ENCODE results near the gene ITPA.
"Not testable (repeated sequence)": the region's sequence is repeated elsewhere in the genome, so short reads cannot be mapped to it uniquely, and the experiment has no call there.

Gene ITPA

GRCh38 chr20:3173610-3174441 lies 35.5 kb upstream of the ITPA start:
- in situ Hi-C loops (cut with HindIII; ENCODE audit: low sequenced_read_pairs), result no loop called here
- peak; percentile 24 for TF ChIP-seq CTCF (IDR thresholded peaks at IDR 0.05; ENCODE audit: low read depth, low read length, missing control alignments)
- peak overlapping the region; percentile 90 for H3K4me3 ChIP-seq (ENCODE audit: low read depth, low read length)
- DNase-seq (ENCODE audit: low read depth), result peak; percentile 29

GRCh38 chr20:3174442-3175261 lies 34.6 kb upstream of the ITPA start:
- no peak for TF ChIP-seq CTCF (IDR thresholded peaks at IDR 0.05; ENCODE audit: low read depth, low read length, missing control alignments)
- peak overlapping the region; percentile 90 for H3K4me3 ChIP-seq (ENCODE audit: low read depth, low read length)
- in situ Hi-C loops (cut with HindIII; ENCODE audit: low sequenced_read_pairs), result no loop called here
- DNase-seq (ENCODE audit: low read depth), result no peak

GRCh38 chr20:3175270-3175669 lies 34.0 kb upstream of the ITPA start:
- no peak overlapping the region for H3K4me3 ChIP-seq (ENCODE audit: low read depth, low read length)
- in situ Hi-C loops (cut with HindIII; ENCODE audit: low sequenced_read_pairs), result no loop called here
- no peak for TF ChIP-seq CTCF (IDR thresholded peaks at IDR 0.05; ENCODE audit: low read depth, low read length, missing control alignments)
- DNase-seq (ENCODE audit: low read depth), result no peak

- TF ChIP-seq CTCF (IDR thresholded peaks at IDR 0.05; ENCODE audit: low read depth, low read length, missing control alignments), result no peak
- in situ Hi-C loops (cut with HindIII; ENCODE audit: low sequenced_read_pairs), result no loop called here
- no peak overlapping the region for H3K4me3 ChIP-seq (ENCODE audit: low read depth, low read length)
- no peak for DNase-seq (ENCODE audit: low read depth)
Measured at GRCh38 chr20:3177746-3178485, 31.4 kb upstream of the ITPA start.

GRCh38 chr20:3180319-3180718 lies 29.0 kb upstream of the ITPA start:
- in situ Hi-C loops (cut with HindIII; ENCODE audit: low sequenced_read_pairs), result no loop called here
- no peak for TF ChIP-seq CTCF (IDR thresholded peaks at IDR 0.05; ENCODE audit: low read depth, low read length, missing control alignments)
- no peak for DNase-seq (ENCODE audit: low read depth)
- no peak overlapping the region for H3K4me3 ChIP-seq (ENCODE audit: low read depth, low read length)

GRCh38 chr20:3181270-3181669 lies 28.0 kb upstream of the ITPA start:
- no peak for DNase-seq (ENCODE audit: low read depth)
- no peak for TF ChIP-seq CTCF (IDR thresholded peaks at IDR 0.05; ENCODE audit: low read depth, low read length, missing control alignments)
- in situ Hi-C loops (cut with HindIII; ENCODE audit: low sequenced_read_pairs), result no loop called here
- H3K4me3 ChIP-seq (ENCODE audit: low read depth, low read length), result no peak overlapping the region

GRCh38 chr20:3182429-3182828 lies 26.9 kb upstream of the ITPA start:
- in situ Hi-C loops (cut with HindIII; ENCODE audit: low sequenced_read_pairs); H3K4me3 ChIP-seq (ENCODE audit: low read depth, low read length); DNase-seq (ENCODE audit: low read depth): not testable (repeated sequence)

Measured in astrocyte of the cerebellum (primary cell).